ENCODE results near the gene ATRNL1. TPM values are rescaled to one million over a fixed set of nuclear protein-coding genes. Genes with fewer than 3 reads are reported as not detected.

The ATRNL1 gene
- total and polyA plus RNA-seq, 4 donors = 0.40 to 26.9 (median 5.3) TPM

- H3K36me3 ChIP-seq (ENCODE audit: control insufficient read depth in 4 of 4, insufficient read depth in 3 of 4, low read depth in 1 of 4, low read length in 3 of 4) = no peaks in the 10 kb centered on the region
- H3K27ac ChIP-seq (ENCODE audit: low read depth in 1 of 2, low read length in 2 of 2) = no peak overlapping the region
- 85% methylated on average over 1 of the region's 1 CpG for WGBS
- DNase-seq (ENCODE audit: low spot score) = no peak
- no peaks in the 10 kb centered on the region for H3K4me1 ChIP-seq (ENCODE audit: control insufficient read depth in 4 of 4, insufficient read depth in 4 of 4, low read length in 3 of 4)
- H3K9me3 ChIP-seq (ENCODE audit: control insufficient read depth in 4 of 4, low read length in 3 of 4) = no peaks in the 10 kb centered on the region
- H3K4me3 ChIP-seq (ENCODE audit: low read depth in 1 of 3, low read length in 3 of 3) = no peak overlapping the region
- H3K9ac ChIP-seq (ENCODE audit: low read depth in 1 of 2, low read length in 2 of 2) = no peak overlapping the region
- TF ChIP-seq, protein P1, sequence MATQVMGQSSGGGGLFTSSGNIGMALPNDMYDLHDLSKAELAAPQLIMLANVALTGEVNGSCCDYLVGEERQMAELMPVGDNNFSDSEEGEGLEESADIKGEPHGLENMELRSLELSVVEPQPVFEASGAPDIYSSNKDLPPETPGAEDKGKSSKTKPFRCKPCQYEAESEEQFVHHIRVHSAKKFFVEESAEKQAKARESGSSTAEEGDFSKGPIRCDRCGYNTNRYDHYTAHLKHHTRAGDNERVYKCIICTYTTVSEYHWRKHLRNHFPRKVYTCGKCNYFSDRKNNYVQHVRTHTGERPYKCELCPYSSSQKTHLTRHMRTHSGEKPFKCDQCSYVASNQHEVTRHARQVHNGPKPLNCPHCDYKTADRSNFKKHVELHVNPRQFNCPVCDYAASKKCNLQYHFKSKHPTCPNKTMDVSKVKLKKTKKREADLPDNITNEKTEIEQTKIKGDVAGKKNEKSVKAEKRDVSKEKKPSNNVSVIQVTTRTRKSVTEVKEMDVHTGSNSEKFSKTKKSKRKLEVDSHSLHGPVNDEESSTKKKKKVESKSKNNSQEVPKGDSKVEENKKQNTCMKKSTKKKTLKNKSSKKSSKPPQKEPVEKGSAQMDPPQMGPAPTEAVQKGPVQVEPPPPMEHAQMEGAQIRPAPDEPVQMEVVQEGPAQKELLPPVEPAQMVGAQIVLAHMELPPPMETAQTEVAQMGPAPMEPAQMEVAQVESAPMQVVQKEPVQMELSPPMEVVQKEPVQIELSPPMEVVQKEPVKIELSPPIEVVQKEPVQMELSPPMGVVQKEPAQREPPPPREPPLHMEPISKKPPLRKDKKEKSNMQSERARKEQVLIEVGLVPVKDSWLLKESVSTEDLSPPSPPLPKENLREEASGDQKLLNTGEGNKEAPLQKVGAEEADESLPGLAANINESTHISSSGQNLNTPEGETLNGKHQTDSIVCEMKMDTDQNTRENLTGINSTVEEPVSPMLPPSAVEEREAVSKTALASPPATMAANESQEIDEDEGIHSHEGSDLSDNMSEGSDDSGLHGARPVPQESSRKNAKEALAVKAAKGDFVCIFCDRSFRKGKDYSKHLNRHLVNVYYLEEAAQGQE (IDR thresholded peaks at IDR 0.05) = no peak
- TF ChIP-seq GABPA (IDR thresholded peaks at IDR 0.05 in 1 of 2, conservative IDR thresholded peaks at IDR 0.05 in 1 of 2) = no peak
- no peak for TF ChIP-seq FOXA2 (IDR thresholded peaks at IDR 0.05)
- TF ChIP-seq SP1 (IDR thresholded peaks at IDR 0.05) = no peak
- TF ChIP-seq TAF1 (conservative IDR thresholded peaks at IDR 0.05) = no peak
- no peak for TF ChIP-seq RXRA (IDR thresholded peaks at IDR 0.05)
- TF ChIP-seq ZBTB33 (IDR thresholded peaks at IDR 0.05) = no peak
- H3K27me3 ChIP-seq (ENCODE audit: control insufficient read depth in 4 of 4, insufficient read depth in 4 of 4, low read length in 3 of 4) = no peaks in the 10 kb centered on the region
Measured at GRCh38 chr10:115744089-115744488, 650.9 kb downstream of the ATRNL1 start.

DNA sequence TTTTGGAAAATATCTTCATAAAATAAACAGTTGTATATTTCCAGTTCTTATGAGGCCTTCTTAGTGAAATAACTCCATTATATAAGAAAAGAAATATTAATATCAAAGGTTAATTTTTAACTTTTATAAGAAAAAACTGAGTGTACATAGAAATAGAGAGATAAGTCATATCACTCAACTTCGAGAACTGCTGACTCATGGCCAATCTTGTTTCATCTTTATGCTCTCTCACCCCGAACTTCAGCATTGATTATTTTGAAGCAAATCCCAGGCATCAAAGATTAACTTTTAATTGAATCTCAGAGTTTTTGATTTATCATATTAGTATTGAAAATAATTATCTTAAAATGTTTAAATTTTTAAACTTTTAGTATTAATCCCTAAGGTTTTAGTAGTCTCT is 652.8 kb downstream of the ATRNL1 start:
- H3K36me3 ChIP-seq (ENCODE audit: control insufficient read depth in 4 of 4, insufficient read depth in 3 of 4, low read depth in 1 of 4, low read length in 3 of 4) = no peaks in the 10 kb centered on the region
- H3K4me3 ChIP-seq (ENCODE audit: low read depth in 1 of 3, low read length in 3 of 3) = no peak overlapping the region
- TF ChIP-seq, protein P2, sequence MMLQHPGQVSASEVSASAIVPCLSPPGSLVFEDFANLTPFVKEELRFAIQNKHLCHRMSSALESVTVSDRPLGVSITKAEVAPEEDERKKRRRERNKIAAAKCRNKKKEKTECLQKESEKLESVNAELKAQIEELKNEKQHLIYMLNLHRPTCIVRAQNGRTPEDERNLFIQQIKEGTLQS (IDR thresholded peaks at IDR 0.05) = no peak
- TF ChIP-seq, protein P3, sequence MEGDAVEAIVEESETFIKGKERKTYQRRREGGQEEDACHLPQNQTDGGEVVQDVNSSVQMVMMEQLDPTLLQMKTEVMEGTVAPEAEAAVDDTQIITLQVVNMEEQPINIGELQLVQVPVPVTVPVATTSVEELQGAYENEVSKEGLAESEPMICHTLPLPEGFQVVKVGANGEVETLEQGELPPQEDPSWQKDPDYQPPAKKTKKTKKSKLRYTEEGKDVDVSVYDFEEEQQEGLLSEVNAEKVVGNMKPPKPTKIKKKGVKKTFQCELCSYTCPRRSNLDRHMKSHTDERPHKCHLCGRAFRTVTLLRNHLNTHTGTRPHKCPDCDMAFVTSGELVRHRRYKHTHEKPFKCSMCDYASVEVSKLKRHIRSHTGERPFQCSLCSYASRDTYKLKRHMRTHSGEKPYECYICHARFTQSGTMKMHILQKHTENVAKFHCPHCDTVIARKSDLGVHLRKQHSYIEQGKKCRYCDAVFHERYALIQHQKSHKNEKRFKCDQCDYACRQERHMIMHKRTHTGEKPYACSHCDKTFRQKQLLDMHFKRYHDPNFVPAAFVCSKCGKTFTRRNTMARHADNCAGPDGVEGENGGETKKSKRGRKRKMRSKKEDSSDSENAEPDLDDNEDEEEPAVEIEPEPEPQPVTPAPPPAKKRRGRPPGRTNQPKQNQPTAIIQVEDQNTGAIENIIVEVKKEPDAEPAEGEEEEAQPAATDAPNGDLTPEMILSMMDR (IDR thresholded peaks at IDR 0.05; ENCODE audit: low read depth, low read length, missing input control) = no peak
- TF ChIP-seq GABPA (IDR thresholded peaks at IDR 0.05 in 1 of 2, conservative IDR thresholded peaks at IDR 0.05 in 1 of 2) (no peak), JUND (IDR thresholded peaks at IDR 0.05) (no peak), ZBTB33 (IDR thresholded peaks at IDR 0.05) (no peak), SP1 (IDR thresholded peaks at IDR 0.05) (no peak), HNF4A (conservative IDR thresholded peaks at IDR 0.05) (no peak)
- H3K4me1 ChIP-seq (ENCODE audit: control insufficient read depth in 4 of 4, insufficient read depth in 4 of 4, low read length in 3 of 4) = no peaks in the 10 kb centered on the region
- H3K27me3 ChIP-seq (ENCODE audit: control insufficient read depth in 4 of 4, insufficient read depth in 4 of 4, low read length in 3 of 4) = no peaks in the 10 kb centered on the region
- DNase-seq (ENCODE audit: low spot score) = no peak
- no peaks in the 10 kb centered on the region for H3K9me3 ChIP-seq (ENCODE audit: control insufficient read depth in 4 of 4, low read length in 3 of 4)
- 63% methylated on average over 2 of the region's 2 CpGs for WGBS
- H3K27ac ChIP-seq (ENCODE audit: low read depth in 1 of 2, low read length in 2 of 2) = no peak overlapping the region
- H3K9ac ChIP-seq (ENCODE audit: low read depth in 1 of 2, low read length in 2 of 2) = no peak overlapping the region

Data from liver (tissue), 9 donors.